Measurements from ENCODE around the gene GLIPR1.

DNA sequence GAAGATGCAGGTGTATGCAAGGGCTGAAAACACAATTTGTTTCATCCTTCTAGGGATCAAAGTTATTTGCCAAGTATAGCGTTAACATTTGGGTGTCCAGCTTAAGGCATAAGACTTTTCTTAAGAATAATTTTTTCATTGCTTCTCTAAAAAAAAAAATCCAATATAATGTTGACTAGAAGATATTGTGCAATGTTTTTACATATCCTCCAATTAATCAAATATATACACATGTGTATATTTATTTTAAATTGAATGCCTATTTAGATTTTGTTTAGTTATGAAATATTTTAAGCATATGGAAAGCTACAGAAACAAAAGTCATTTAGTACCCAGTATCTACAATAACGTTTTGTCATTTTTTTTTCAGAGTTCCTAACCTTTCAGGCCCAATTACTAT lies 59.3 kb downstream of the GLIPR1 start:
- no peak for TF ChIP-seq POLR2AphosphoS5 (IDR thresholded peaks at IDR 0.05)
- no peak for TF ChIP-seq CTCF (IDR thresholded peaks at IDR 0.05; ENCODE audit: poor library complexity, severe bottlenecking)
- no peak for TF ChIP-seq MXI1 (conservative IDR thresholded peaks at IDR 0.05; ENCODE audit: poor library complexity, severe bottlenecking)
